Hematopoietic multipotent progenitor cell treated with erythropoietin and hydrocortisone succinate and interleukin-3 and kit ligand, for 6 days (in vitro differentiated cells): Measurements from ENCODE around the gene ZKSCAN1.
"Not testable (repeated sequence)": the region's sequence is repeated elsewhere in the genome, so short reads cannot be mapped to it uniquely, and the experiment has no call there.

ENCODE experiments used
- DNase-seq: peaks from one replicate; pipeline ENCODE4 v3.0.0-alpha.2; 2015

The ZKSCAN1 gene

DNA sequence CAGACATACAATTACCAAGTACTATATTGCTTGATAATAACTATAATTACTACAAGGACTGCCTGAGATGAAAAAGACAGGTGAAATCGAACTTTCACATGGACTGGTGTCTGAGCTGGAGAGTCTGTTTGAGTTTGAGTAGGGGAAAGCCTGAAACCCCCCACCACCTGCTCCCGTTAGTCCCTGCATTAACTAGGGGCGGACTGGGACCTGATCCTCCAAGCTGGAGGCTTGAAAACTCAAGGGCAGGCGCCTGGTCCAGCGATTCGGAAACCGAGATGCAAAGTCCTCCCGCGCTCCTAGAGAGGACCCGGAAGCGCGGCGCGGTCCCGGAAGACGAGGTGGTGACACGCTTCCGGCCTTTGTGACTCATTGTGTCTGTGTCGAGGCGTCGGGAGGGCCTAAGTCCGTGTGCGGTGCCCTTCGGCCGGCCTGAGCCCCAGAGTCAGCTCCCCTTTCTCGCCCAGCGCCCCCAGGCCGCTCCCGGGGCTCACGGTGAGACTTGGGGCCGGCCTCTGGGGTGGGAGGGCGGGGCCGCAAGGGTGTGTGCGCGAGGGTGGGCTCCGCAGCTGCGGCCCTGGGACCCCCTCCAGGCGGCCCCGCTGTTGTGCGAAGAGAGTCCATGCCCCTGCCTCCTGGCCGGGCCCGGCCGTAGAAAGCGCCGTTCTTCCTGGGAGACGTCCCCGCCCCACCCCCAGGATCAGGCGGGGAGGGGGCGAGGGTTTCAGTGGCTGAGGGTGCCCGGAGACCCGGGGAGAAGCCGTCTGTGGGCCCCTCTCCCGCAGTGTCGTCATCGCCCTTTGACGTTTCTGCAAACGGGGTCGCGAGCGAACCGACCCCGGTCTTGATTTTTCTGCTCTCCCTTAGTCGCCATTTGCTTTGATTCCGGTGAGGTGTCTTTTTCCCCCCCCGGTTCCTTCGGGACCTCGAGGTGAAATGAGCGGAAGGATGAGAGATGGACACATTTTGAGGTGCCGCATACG, at the start of gene ZKSCAN1:
Gene ZKSCAN1 (plus strand): TSS at position 365 of the 983 bp plus-strand sequence. CDS start 7,911 bp downstream, outside the sequence.
- peak; percentile 98 for DNase-seq

DNA sequence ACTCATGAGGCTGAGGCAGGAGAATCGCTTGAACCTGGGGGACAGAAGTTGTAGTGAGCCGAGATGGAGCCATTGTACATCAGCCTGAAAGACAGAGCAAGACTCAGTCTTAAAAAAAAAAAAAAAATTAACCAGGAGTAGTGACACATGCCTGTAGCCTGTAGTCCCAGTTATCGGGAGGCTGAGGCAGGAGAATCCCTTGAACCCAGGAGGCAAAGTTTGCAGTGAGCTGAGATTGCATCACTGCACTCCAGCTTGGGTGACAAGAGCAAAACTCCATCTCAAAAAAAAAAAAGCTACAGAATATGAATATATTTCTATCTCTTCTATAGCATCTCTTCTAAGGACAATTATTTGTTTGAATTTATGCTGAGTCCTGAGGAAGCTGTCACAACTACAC, 46.1 kb upstream of the ZKSCAN1 start:
- no peak for DNase-seq

DNA sequence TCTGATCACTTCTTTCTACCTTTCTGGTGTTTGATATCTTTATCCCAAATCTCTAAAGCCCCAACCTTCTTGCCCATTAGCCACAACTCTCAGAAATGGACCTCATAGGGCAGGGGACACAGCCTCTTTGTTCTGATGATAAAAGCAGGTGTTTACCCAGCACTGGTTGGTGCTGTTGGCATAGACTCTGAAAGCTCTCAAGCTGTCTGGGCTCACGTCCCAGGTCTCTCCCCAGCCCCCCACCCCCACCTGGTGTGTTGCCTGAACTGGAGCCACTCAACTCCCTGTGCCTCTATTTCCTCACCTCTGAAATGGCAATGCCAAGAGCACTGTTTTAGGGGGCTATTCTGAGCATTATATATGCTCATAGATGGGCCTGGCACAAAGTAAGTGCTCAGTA, 45.6 kb upstream of the ZKSCAN1 start:
- DNase-seq, result not testable (repeated sequence)

DNA sequence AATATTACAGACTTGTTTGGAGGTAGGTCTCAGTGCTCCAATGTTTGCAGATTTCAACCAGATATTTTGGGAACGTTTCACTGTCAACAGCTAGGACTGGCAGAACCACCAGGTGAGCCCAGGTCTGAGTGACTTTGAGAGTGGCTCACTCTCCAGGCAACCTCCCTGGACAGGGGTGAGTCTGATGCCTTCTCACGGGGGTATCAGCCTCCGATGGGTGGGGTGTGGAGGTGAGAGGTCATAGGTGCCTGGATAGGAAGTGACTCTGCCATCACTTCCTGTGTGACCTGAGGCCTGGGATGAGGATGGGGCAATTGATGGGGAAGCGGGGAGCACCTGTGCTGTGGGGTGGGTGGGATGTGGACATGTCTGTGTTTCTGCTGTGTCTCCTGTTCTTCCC, 44.2 kb upstream of the ZKSCAN1 start:
- no peak for DNase-seq

DNA sequence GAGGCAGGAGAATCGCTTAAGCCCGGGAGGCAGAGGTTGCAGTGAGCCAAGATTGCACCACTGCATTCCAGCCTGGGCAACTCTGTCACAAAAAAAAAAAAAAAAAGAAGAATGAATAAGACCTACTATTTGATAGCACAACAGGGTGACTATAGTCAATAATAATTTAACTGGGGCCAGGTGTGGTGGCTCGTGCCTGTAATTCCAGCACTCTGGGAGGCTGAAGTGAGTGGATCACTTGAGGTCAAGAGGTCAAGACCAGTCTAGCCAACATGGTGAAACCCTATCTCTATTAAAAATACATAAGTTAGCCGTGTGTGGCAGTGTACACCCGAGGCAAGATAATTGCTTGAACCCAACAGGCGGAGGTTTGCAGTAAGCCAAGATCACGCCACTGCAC, 41.6 kb upstream of the ZKSCAN1 start:
- not testable (repeated sequence) for DNase-seq

DNA sequence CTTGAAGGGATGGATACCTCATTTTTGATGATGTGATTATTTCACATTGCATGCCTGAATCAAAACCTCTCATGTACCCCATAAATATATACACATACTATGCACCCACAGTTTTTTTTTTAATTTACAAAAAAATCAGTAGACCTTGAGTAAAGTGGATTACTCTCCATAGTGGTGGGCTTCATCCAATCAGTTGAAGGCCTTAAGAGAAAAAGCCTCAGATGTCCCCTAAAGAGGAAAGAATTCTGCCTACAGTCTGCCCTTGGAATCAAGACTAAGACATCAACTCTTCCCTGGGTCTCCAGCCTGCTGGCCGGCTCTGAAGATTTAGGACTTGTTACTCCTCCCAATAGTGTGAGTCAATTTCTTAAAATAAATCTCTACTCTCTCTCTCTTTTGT, 40.7 kb upstream of the ZKSCAN1 start:
- no peak for DNase-seq

DNA sequence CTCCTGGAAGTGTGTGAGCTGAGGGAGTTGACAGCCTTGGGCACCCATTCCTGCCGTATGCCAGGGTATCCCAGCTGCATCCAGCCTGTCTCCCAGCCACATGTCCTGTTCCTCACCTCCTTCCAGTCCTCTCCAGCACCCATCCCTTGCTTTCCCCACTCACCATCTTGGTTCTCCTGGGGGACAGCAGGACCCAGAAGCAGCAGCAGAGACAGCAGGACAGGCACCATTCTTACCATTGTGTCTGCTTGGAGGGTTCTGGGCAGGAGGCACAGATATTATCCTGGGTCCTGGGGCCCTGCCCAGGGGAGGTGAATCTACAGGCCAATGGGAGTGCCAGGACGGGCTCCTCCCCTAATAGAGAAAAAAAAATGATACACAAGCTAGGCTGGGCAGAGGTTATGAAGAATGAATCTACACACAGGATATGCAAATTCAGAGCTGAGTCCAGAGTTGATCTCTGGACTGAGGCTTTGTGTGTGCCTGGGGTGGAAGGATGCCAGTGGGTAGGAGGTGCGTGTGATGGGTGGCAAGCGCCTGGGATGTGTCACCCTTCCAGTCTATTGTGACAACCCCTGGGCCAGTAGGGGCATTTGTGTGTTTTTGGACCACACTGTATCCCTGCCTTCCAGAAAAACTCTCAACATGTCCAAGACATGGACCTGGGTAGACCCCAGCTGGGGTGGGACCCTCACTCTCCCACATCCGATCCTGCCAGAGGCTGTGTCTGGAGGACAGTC, 39.4 kb upstream of the ZKSCAN1 start, which contains the start of gene AZGP1:
Gene AZGP1 (minus strand): TSS at position 250 of the 740 bp plus-strand sequence. CDS start 11 bp downstream, at position 239.
- DNase-seq, result peak; percentile 59

DNA sequence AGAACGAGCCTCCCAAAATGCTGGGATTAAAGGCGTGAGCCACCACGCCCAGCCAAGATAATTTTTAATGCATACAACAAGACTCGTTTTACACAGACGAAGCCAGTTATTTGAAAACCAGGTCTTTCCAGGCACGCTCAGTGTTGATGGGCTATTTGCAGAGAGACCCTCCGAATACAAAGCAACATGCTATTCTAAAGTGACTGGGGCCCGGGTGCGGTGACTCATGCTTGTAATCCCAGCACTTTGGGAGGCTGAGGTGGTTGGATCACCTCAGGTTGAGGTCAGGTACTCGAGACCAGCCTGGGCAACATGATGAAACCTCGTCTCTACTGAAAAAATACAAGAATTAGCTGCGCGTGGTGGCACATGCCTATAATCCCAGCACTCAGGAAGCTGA, 38.8 kb upstream of the ZKSCAN1 start:
- no peak for DNase-seq

DNA sequence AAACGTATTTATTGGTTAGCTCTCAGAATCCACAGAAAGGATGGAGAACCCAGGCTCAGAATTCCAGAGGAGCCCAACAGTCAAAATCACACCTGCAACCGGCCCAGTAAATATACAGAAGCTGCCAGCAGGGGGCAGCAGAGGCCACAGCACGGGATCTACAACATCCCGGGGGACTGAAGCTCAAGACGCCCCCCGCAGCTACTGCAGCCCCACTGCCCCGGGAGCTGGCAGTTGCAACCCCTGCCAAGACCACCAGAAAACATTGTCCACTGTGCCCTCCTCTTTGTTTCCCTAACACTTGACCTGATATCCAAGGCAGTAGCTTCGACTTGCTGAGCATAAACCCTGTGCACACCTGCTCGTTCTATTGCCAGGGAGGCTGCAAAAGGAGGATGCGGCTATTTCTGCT, 35.6 kb upstream of the ZKSCAN1 start:
- DNase-seq, result peak; percentile 36

DNA sequence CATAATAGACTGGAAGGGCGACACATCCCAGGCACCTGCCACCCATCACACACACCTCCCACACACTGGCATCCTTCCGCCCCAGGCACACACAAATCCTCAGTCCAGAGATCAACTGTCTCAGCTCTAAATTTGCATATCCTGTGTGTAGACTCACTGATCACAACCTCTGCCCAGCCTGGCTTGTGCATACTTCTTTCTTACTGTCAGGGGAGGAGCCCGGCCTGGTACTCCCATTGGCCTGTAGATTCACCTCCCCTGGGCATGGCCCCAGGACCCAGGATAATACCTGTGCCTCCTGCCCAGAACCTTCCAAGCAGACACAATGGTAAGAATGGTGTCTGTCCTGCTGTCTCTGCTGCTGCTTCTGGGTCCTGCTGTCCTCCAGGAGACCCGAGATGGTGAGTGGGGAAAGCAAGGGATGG, 34.9 kb upstream of the ZKSCAN1 start:
- DNase-seq, result not testable (repeated sequence)

DNA sequence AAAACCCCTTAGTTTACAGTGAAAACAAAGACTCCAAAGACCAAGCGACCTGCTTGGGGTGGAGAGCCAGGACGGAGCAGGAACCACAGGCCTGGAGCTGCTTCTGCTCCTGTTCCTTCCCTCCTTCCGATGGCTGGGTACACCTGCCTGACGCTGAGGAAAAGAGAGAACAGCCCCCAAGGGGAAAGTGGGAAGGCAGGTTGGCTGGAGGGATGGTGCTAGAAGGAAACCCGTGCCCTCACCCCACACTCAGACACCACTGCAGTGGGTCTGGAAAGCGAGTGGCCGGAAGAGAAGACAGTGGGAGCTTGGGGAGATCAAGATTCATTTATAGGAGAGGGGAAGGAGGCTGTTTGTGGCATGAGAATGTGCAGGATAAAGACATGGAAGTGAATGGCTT, 34.3 kb upstream of the ZKSCAN1 start:
- not testable (repeated sequence) for DNase-seq

DNA sequence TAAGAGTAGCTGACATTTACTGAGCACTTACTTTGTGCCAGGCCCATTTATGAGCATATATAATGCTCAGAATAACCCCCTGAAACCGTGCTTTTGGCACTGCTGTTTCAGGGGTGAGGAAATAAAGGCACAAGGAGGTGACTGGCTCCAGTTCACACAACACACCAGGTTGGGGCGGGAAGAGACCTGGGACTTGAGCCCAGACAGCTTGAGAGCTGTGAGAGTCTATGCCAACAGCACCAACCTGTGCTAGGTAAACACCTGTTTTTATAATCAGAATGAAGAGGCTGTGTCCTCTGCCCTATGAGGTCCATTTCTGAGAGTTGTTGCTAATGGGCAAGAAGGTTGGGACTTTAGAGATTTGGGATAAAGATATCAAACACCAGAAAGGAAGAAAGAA, 30.8 kb upstream of the ZKSCAN1 start:
- DNase-seq, result no peak

DNA sequence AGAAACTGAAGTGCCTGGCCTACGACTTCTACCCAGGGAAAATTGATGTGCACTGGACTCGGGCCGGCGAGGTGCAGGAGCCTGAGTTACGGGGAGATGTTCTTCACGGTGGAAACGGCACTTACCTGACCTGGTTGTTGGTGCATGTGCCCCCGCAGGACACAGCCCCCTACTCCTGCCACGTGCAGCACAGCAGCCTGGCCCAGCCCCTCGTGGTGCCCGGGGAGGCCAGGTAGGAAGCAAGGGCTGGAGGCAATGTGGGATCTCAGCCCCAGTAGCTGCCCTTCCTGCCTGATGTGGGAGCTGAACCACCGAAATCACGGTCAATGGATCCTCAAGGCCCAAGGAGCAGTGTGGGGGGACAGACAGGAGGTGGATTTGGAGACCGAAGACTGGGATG, 28.1 kb upstream of the ZKSCAN1 start:
- not testable (repeated sequence) for DNase-seq

DNA sequence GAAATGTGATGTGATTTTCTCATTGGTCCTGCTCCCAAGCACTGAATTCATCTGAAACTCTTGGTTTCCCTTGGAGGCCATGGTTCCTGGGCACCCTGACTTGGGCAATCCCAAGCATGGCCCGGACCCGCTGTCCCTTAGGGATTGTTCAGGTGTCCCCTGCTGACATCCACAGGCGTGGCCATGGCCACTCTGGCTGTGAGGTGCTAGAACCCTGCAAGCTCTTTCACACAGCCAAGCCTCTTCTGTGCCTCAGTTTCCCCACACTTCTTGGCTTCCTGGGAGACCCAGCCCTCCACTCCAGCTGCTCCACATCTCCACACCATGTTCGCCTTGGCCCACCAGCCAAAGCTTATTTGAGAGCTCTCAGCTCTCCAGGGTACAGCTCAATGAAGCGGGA, 27.6 kb upstream of the ZKSCAN1 start:
- no peak for DNase-seq

DNA sequence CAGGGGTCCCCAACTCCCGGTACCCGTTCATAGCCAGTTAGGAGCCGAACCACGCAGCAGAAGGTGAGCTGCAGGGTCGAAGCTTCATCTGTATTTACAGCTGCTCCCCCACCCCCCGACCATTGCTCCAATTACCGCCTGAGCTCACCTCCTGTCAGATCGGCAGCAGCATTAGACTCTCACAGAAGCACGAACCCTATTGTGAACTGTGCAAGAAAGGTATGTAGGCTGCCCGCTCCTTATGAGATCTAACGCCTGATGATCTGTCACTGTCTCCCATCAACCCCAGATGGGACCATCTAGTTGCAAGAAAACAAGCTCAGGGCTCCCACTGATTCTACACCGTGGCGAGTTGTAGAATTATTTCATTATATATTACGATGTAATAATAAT, 24.9 kb upstream of the ZKSCAN1 start:
- no peak for DNase-seq

DNA sequence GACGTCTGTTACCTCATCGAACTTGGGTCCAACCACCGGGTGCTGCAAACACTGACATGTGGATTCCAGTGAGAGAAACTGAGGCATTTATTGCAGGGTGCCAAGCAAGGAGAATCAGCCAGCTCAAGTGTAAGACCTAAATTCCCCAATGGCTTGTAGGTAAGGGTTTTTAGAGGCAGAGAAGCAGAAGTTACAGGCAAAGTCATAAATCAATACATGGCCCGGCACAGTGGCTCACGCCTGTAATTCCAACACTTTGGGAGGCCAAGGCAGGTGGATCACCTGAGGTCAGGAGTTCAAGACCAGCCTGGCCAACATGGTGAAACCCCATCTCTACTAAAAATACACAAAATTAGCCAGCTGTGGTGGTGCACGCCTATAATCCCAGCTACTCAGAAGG, 23.9 kb upstream of the ZKSCAN1 start:
- DNase-seq, result not testable (repeated sequence)

DNA sequence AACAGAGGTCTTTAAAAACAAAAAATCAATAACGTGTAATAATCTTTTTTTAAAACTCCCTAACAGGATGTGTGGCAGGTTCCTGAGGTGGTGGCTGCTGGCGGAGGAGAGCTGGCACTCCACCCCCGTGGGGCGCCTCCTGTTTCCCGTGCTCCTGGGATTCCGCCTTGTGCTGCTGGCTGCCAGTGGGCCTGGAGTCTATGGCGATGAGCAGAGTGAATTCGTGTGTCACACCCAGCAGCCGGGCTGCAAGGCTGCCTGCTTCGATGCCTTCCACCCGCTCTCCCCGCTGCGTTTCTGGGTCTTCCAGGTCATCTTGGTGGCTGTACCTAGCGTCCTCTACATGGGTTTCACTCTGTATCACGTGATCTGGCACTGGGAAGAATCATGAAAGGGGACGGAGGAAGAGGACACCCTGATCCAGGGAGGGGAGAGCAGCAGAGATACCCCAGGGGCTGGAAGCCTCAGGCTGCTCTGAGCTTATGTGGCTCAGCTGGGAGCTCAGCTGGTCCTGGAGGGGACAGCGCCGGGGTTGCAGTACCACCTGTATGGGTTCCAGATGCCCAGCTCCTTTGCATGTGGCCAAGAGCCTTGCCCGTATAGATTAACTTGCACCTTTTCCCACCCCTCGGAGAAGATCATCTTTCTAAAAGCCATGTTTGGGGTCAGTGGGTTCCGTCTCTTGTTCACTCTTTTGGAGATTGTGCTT, 22.9 kb upstream of the ZKSCAN1 start:
- DNase-seq, result no peak

DNA sequence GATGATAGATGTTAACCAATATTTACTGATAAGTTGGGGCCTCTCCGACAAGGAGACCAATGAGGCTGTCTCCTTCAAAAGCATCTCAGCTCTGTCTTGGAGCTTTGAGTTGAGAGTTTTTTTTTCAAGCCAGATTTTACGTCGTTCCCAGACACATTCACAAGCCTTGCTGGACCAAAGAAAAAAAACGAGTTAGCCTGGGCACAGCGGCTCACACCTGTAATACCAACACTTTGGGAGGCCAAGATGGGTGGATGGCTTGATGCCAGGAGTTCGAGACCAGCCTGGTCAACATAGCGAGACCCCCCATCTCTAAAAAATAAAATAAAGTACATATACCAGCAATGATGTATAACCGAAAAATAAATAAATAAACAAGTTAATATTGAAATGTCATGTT, 20.6 kb upstream of the ZKSCAN1 start:
- DNase-seq, result no peak

DNA sequence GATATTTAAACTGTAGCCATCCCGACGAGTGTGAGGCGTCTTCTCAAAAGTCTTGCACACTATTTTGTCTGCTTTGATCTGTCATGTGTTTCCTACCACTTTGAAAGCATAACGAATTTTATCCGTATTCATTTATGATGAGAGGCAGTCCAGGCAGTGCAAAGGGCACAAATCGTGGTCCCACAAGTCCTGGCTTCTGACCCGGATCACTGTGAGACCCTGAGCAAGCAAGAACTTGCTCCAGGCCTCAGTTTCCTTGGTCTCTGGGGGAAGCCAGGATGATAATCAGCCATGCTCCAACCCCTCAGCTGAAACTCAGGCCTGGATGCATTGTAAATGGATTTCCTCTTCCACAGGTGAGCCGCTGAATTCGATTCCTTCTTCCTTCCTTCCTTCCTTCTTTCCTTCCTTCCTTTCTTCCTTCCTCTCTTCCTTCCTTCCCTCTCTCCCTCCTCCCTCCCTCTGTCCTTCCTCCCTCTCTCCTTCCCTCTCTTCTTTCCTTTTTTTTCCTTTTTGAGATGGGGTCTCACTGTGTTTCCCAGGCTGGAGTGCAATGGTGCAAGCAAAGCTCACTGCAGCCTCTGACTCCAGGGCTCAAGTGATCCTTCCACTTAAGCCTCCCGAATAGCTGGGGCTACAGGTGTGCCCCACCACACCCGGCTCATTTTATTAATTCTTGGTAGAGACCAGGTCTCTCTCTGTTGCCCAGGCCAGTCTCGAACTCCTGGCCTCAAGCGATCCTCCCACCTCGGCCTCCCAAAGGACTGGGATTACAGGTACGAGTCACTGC, 18.4 kb upstream of the ZKSCAN1 start:
- DNase-seq, result no peak

DNA sequence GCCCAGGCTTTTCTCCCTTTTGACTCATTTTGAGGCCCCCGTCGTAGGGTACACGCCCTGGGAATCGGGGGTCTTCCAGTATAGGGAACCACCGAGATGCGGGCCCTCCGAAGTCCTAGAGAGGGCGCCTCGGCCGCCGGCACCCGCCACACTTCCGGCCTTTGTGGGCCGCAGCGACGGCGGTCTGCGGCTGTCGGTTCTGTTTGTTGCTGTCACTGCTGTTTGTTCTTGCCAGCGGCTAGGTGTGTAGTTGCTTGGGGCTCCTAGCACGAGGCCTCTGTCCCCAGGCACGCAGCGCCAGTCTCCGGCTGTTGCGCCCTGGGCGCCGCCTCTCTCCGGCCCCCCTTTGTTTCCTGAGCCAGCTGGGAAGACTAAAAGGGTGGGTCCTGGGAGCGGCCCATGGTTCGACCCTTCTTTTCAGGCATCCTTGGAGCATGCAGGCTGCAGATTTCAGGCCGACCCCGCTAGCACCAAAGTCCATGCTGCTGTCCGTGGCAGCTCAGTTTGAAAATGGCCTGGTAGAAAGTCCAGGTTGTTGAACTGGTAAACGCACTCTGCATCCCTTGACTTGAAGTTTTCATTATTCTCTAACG, 17.8 kb upstream of the ZKSCAN1 start:
- DNase-seq, result peak; percentile 67

DNA sequence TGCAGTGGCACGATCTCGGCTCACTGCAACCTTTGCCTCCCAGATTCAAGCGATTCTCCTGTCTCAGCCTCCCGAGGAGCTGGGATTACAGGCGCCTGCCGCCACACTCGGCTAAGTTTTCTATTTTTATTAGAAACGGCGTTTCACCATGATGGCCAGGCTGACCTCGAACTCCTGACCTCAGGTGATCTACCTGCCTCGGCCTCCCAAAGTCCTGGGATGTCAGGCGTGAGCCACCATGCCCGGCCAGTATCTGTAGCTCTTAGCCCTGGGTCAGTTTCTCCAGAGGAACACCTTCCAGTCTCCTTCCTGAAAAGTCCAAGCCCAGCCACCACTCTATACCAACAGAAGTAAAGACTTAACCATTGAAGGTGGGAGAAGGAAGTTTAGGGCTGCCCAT, 15.2 kb upstream of the ZKSCAN1 start:
- no peak for DNase-seq
